ENCODE results near the gene OPN1MW2.
"Not testable (repeated sequence)": the region's sequence is repeated elsewhere in the genome, so short reads cannot be mapped to it uniquely, and the experiment has no call there.

Gene OPN1MW2

DNA sequence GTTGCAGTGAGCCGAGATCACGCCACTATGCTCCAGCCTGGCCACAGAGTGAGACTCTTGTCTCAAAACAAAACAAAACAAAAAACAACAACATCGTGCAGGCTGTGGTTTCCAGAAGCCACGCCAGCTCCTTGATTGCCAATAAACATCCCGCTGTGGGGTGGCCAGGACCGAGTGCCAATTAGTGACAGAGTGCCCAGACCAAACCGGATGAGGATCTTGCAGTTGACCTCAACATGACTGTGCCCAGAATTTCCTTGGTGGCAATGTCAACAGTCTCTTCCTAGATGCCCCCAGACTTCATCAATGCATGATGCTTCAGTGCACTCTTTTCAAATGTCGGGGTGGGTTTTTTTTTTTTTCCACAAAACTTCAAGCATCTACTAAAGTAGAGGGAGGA lies 35.8 kb upstream of the OPN1MW2 start:
- H2AFZ ChIP-seq (ENCODE audit: low read depth, low read length); H2BK12ac ChIP-seq (ENCODE audit: low read length in 2 of 2); H3K36me3 ChIP-seq (ENCODE audit: control insufficient read depth in 1 of 2, insufficient read depth in 2 of 2, low read depth in 1 of 2, low read length in 2 of 2); H3K4me1 ChIP-seq (ENCODE audit: control insufficient read depth, insufficient read depth, low read depth, low read length); H4K91ac ChIP-seq (ENCODE audit: low read length); H2BK15ac ChIP-seq (ENCODE audit: low read depth, poor library complexity, severe bottlenecking); H2AK5ac ChIP-seq (ENCODE audit: low read length, severe bottlenecking); H3K4me3 ChIP-seq (ENCODE audit: insufficient read depth in 1 of 2, low read depth in 1 of 2, low read length in 2 of 2); H3K23ac ChIP-seq (ENCODE audit: low read length in 2 of 2); H3K4ac ChIP-seq (ENCODE audit: low read depth in 1 of 2, low read length in 2 of 2); H3K9ac ChIP-seq (ENCODE audit: low read length); H3K27me3 ChIP-seq (ENCODE audit: control insufficient read depth in 1 of 2, insufficient read depth in 1 of 2, low read length in 2 of 2); H3K14ac ChIP-seq (ENCODE audit: low read length in 2 of 2); H3K9me3 ChIP-seq (ENCODE audit: control insufficient read depth, low read length); H3K79me1 ChIP-seq (replicated peaks; ENCODE audit: low read length, poor library complexity, severe bottlenecking); H3K18ac ChIP-seq (ENCODE audit: low read depth in 1 of 2, low read length in 2 of 2); H3K4me2 ChIP-seq (ENCODE audit: low read length, poor library complexity, severe bottlenecking); H3K27ac ChIP-seq (ENCODE audit: low read length, poor library complexity, severe bottlenecking); DNase-seq; H4K8ac ChIP-seq (ENCODE audit: low read length); H2BK5ac ChIP-seq (ENCODE audit: low read depth, low read length, poor library complexity, severe bottlenecking); H2BK120ac ChIP-seq (ENCODE audit: low read depth, low read length): not testable (repeated sequence)
- no CpG with 5 or more reads among the region's 8 CpGs for WGBS

DNA sequence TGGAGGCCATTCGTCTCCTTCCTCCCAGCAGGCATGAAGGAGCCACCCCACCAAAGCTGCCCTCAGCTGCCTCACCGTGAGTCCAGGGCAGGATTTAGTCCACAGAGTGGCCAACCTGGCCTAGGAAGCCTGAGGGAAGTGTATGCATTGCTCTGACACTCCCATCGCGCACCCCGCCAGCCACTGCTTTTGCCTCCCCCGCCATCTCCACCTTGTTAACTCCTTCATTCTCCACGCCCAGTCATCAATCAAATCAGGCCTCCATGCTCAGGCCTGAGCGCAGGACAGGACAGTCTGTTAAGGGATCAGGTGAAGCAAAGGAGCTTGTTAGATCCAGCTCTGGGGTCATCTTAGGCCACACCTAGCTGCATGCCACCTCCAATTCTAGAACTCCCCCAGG lies 26.7 kb upstream of the OPN1MW2 start:
- H2BK15ac ChIP-seq (ENCODE audit: low read depth, poor library complexity, severe bottlenecking); H3K36me3 ChIP-seq (ENCODE audit: control insufficient read depth in 1 of 2, insufficient read depth in 2 of 2, low read depth in 1 of 2, low read length in 2 of 2); H3K4me1 ChIP-seq (ENCODE audit: control insufficient read depth, insufficient read depth, low read depth, low read length); DNase-seq; H3K4ac ChIP-seq (ENCODE audit: low read depth in 1 of 2, low read length in 2 of 2); H4K8ac ChIP-seq (ENCODE audit: low read length); H3K9ac ChIP-seq (ENCODE audit: low read length); H2BK120ac ChIP-seq (ENCODE audit: low read depth, low read length); H3K9me3 ChIP-seq (ENCODE audit: control insufficient read depth, low read length); H3K18ac ChIP-seq (ENCODE audit: low read depth in 1 of 2, low read length in 2 of 2); H3K27me3 ChIP-seq (ENCODE audit: control insufficient read depth in 1 of 2, insufficient read depth in 1 of 2, low read length in 2 of 2); H3K23ac ChIP-seq (ENCODE audit: low read length in 2 of 2); H3K27ac ChIP-seq (ENCODE audit: low read length, poor library complexity, severe bottlenecking); H2BK5ac ChIP-seq (ENCODE audit: low read depth, low read length, poor library complexity, severe bottlenecking); H3K14ac ChIP-seq (ENCODE audit: low read length in 2 of 2); H3K4me2 ChIP-seq (ENCODE audit: low read length, poor library complexity, severe bottlenecking); H2AFZ ChIP-seq (ENCODE audit: low read depth, low read length); H4K91ac ChIP-seq (ENCODE audit: low read length); H3K4me3 ChIP-seq (ENCODE audit: insufficient read depth in 1 of 2, low read depth in 1 of 2, low read length in 2 of 2); H2BK12ac ChIP-seq (ENCODE audit: low read length in 2 of 2); H3K79me1 ChIP-seq (replicated peaks; ENCODE audit: low read length, poor library complexity, severe bottlenecking); H2AK5ac ChIP-seq (ENCODE audit: low read length, severe bottlenecking): not testable (repeated sequence)
- no CpG with 5 or more reads among the region's 8 CpGs for WGBS

DNA sequence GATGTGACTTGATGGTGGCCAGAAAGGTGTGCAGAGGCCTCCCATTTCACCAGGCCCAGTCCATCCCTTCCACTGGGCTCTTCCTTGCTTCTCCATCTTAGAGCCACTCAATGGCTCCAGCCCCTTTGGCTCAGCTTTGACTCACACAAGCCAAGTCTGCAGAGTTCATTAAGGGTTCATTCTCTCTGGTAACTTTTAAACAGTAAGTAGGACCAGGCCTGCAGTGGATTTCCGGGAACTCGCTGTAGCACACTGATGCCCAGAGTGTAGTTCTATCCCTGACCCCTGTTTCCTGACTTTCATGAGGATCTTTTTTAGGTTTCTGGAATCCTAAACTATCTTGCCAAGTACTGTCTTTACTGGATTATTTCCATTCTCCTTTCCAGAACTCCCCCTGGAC lies 25.2 kb upstream of the OPN1MW2 start:
- not testable (repeated sequence) for H2AFZ ChIP-seq (ENCODE audit: low read depth, low read length); H4K91ac ChIP-seq (ENCODE audit: low read length); H3K14ac ChIP-seq (ENCODE audit: low read length in 2 of 2); H2BK120ac ChIP-seq (ENCODE audit: low read depth, low read length); H3K18ac ChIP-seq (ENCODE audit: low read depth in 1 of 2, low read length in 2 of 2); H3K4ac ChIP-seq (ENCODE audit: low read depth in 1 of 2, low read length in 2 of 2); DNase-seq; H3K27me3 ChIP-seq (ENCODE audit: control insufficient read depth in 1 of 2, insufficient read depth in 1 of 2, low read length in 2 of 2); H3K4me1 ChIP-seq (ENCODE audit: control insufficient read depth, insufficient read depth, low read depth, low read length); H3K27ac ChIP-seq (ENCODE audit: low read length, poor library complexity, severe bottlenecking); H4K8ac ChIP-seq (ENCODE audit: low read length); H3K79me1 ChIP-seq (replicated peaks; ENCODE audit: low read length, poor library complexity, severe bottlenecking); H3K9ac ChIP-seq (ENCODE audit: low read length); H3K4me2 ChIP-seq (ENCODE audit: low read length, poor library complexity, severe bottlenecking); H2BK15ac ChIP-seq (ENCODE audit: low read depth, poor library complexity, severe bottlenecking); H2AK5ac ChIP-seq (ENCODE audit: low read length, severe bottlenecking); H3K36me3 ChIP-seq (ENCODE audit: control insufficient read depth in 1 of 2, insufficient read depth in 2 of 2, low read depth in 1 of 2, low read length in 2 of 2); H3K23ac ChIP-seq (ENCODE audit: low read length in 2 of 2); H3K4me3 ChIP-seq (ENCODE audit: insufficient read depth in 1 of 2, low read depth in 1 of 2, low read length in 2 of 2); H3K9me3 ChIP-seq (ENCODE audit: control insufficient read depth, low read length); H2BK5ac ChIP-seq (ENCODE audit: low read depth, low read length, poor library complexity, severe bottlenecking); H2BK12ac ChIP-seq (ENCODE audit: low read length in 2 of 2)
- no CpG with 5 or more reads among the region's 2 CpGs for WGBS

DNA sequence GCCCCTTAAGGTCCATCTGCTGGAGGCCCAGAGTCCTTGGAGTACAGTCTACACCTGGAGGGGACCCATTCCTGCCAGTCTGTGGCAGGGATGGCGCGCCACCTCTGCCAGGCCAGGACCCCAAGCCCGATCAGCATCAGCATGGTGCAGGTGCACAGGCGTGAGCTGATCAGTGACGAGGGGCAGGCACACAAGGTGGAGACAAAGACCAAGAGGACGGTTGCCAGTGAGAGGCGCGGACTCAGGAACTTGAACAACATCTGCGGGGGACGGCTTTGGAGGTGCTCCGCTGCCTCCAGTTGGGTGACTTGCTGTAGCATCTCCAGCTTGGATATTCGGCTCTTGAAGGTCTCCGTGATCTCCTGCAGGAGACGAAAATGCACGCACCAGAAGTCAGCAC lies 23.1 kb upstream of the OPN1MW2 start:
- H3K9ac ChIP-seq (ENCODE audit: low read length); H3K4me2 ChIP-seq (ENCODE audit: low read length, poor library complexity, severe bottlenecking); H3K23ac ChIP-seq (ENCODE audit: low read length in 2 of 2); H3K4me1 ChIP-seq (ENCODE audit: control insufficient read depth, insufficient read depth, low read depth, low read length); H4K8ac ChIP-seq (ENCODE audit: low read length); H3K27ac ChIP-seq (ENCODE audit: low read length, poor library complexity, severe bottlenecking); H2AFZ ChIP-seq (ENCODE audit: low read depth, low read length); DNase-seq; H3K9me3 ChIP-seq (ENCODE audit: control insufficient read depth, low read length); H2BK120ac ChIP-seq (ENCODE audit: low read depth, low read length); H2BK12ac ChIP-seq (ENCODE audit: low read length in 2 of 2); H2AK5ac ChIP-seq (ENCODE audit: low read length, severe bottlenecking); H4K91ac ChIP-seq (ENCODE audit: low read length); H2BK15ac ChIP-seq (ENCODE audit: low read depth, poor library complexity, severe bottlenecking); H3K36me3 ChIP-seq (ENCODE audit: control insufficient read depth in 1 of 2, insufficient read depth in 2 of 2, low read depth in 1 of 2, low read length in 2 of 2); H3K4me3 ChIP-seq (ENCODE audit: insufficient read depth in 1 of 2, low read depth in 1 of 2, low read length in 2 of 2); H3K18ac ChIP-seq (ENCODE audit: low read depth in 1 of 2, low read length in 2 of 2); H3K14ac ChIP-seq (ENCODE audit: low read length in 2 of 2); H3K27me3 ChIP-seq (ENCODE audit: control insufficient read depth in 1 of 2, insufficient read depth in 1 of 2, low read length in 2 of 2); H3K4ac ChIP-seq (ENCODE audit: low read depth in 1 of 2, low read length in 2 of 2); H3K79me1 ChIP-seq (replicated peaks; ENCODE audit: low read length, poor library complexity, severe bottlenecking); H2BK5ac ChIP-seq (ENCODE audit: low read depth, low read length, poor library complexity, severe bottlenecking): not testable (repeated sequence)
- no CpG with 5 or more reads among the region's 15 CpGs for WGBS
